H54 (cell line): ENCODE measurements around the gene SORCS2.

Experiments
- DNase-seq: peaks from one replicate; pipeline ENCODE4 v3.0.0; 2011; ENCODE audit warnings: low spot score, mixed read lengths; ENCODE audit not compliant: insufficient read length
- FAIRE-seq: peaks from 3 replicates; lab custom pipeline; 2011; peaks lifted over from hg19 to GRCh38; lab: Jason Lieb, UNC
- POLR2A ChIP-seq: IDR thresholded peaks from 2 replicates; pipeline ENCODE4 v1.6.1; 2011; ENCODE audit warnings: low read depth, mild to moderate bottlenecking, low read length

Gene SORCS2

DNA sequence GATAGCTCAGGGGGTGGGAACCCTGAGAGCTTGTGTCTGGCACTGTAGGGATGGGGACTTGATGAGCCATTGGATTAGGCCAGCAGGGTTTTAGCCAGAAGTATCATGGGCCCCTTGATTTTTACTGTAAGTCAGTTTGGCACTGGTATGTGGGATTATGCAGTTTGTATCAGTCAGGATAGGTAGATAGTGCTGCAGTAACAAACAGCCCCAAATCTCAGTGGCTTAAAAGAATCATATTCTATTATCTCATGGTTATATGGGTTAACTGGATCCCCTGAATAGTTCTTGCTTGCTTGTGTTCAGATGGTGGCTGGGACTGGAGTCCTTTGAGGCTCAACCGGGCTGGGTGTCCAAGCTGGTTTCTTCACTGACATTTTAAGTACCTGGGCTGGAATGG, 56.5 kb downstream of the SORCS2 start:
- DNase-seq, result no peak
- FAIRE-seq, result no peak
- no peak for TF ChIP-seq POLR2A

DNA sequence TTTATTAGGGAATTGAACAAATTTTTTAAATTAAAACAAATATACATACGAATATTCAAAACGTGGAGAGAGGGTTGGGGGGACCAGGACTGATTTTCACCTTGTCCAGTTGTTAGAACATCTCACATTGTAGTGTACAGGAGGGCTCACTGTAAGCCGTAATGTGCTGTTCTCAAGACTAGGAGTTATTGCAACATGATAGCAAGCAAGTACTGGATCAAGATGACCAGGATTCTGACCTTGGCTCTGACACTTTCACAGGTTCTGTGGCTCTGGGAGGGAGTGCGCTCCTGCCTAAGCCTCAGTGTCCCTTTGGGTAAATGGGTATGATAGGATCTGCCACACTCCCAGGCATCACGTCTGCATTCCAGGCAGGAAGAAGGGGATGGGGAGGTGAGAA, 59.0 kb downstream of the SORCS2 start:
- FAIRE-seq, result no peak
- no peak for TF ChIP-seq POLR2A
- no peak for DNase-seq

GRCh38 chr4:7252051-7252450, 59.7 kb downstream of the SORCS2 start:
- DNase-seq (no peak), FAIRE-seq (no peak)
- TF ChIP-seq POLR2A, result no peak

DNA sequence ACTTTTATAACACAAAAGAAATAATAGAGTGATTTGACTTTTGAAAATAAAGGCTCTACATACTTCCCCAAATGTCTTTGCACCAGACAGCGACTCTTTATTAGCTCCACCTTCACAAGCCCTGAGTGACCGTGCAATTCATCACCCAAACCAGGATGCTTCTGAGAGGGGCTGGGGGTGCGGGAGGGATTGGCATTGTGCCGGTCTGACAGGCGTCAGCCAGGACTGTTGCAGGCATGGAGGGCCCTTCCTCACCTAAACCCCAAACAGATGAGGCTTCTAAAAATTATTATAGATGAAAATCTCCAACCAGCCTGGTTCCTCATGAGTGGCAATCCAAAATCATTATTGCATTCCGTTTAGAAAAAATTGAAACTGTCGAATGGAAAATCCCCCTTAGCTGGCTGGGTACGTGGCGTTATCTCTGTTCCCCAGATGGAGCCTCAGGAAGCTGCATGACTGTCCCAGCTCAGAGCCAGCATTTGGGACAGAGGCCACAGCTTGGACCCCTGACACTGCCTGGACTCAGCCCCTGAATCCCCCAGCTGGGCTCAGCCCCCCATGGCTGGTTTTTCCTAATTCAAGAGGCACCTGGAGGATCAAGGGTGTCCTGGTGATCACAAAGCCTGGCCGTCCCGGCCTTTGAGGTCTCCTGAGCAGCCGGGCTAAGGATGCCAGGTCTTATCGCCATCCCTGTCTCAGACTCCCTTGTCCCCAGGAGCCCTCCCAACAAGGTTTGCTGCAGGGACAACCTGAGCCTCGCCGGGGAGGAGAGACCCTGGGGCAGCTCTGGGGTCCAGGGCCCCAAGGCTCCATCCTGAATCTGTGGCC, 60.4 kb downstream of the SORCS2 start:
- FAIRE-seq, result no peak

DNA sequence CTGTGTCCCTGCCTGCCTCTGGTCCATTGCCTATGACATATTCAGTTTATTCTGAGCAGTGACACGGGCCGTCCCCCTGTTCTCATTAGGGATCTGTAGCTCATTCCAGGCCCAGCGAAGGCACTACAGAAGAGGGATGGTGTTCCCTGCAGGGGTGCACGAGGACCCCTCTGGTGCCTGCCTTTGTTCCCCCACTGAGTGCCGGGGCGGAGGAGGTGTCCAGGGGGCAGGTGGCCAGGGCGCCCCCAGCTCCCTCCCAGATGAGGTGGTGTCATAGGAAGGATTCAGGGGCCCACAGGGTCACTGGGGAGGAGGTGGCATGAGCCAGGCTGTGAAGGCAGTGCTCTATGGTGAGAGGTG, 61.0 kb downstream of the SORCS2 start:
- FAIRE-seq, result no peak
- no peak for DNase-seq
- TF ChIP-seq POLR2A, result no peak

More for the DNA sequence above, 60.4 kb downstream of the SORCS2 start:
- TF ChIP-seq POLR2A, result no peak
- DNase-seq, result no peak

DNA sequence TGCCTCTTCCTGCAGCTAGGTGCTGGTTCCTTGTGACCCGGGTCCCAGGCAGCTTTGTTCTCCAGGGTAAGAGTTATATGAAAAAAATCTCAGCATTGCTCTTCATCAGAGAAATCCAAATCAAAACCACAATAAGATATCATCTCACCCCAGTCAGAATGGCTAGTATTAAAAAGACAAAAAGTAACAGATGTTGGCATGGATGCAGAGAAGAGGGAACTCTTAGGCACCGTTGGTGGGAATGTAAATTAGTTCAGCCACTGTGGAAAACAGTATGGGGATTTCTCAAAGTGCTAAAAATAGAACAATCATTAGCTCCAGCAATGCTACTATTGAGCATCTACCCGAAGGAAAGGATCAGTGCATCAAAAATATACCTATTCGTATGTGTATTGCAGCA, 61.5 kb downstream of the SORCS2 start:
- FAIRE-seq (no peak), DNase-seq (no peak)
- no peak for TF ChIP-seq POLR2A

- DNase-seq (no peak), FAIRE-seq (no peak)
- TF ChIP-seq POLR2A, result no peak
Observed at GRCh38 chr4:7254736-7255487, 62.6 kb downstream of the SORCS2 start.

DNA sequence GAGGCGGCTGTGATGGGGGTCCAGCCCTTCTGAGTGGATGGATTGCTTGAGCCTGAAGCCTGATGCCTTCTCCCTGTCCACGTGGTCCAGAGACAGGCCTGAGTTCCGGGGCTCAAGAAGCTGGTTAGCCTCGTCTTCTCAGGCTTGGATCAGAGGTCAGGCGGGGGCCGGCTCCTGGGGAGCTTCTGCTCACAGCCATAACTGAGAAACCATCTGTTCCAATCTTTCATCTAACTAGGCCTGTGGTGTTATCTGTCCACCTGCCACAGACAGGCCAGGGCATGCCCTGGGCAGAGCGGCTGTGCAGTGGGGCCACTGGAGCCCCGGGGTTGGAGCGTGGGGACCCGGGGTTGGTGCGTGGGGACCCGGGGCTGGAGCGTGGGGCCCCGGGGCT, 63.1 kb downstream of the SORCS2 start:
- no peak for TF ChIP-seq POLR2A
- no peak for DNase-seq

GRCh38 chr4:7255996-7256395, 63.7 kb downstream of the SORCS2 start:
- no peak for DNase-seq
- no peak for FAIRE-seq
- no peak for TF ChIP-seq POLR2A

More for the DNA sequence above, 63.1 kb downstream of the SORCS2 start:
- FAIRE-seq, result no peak

DNA sequence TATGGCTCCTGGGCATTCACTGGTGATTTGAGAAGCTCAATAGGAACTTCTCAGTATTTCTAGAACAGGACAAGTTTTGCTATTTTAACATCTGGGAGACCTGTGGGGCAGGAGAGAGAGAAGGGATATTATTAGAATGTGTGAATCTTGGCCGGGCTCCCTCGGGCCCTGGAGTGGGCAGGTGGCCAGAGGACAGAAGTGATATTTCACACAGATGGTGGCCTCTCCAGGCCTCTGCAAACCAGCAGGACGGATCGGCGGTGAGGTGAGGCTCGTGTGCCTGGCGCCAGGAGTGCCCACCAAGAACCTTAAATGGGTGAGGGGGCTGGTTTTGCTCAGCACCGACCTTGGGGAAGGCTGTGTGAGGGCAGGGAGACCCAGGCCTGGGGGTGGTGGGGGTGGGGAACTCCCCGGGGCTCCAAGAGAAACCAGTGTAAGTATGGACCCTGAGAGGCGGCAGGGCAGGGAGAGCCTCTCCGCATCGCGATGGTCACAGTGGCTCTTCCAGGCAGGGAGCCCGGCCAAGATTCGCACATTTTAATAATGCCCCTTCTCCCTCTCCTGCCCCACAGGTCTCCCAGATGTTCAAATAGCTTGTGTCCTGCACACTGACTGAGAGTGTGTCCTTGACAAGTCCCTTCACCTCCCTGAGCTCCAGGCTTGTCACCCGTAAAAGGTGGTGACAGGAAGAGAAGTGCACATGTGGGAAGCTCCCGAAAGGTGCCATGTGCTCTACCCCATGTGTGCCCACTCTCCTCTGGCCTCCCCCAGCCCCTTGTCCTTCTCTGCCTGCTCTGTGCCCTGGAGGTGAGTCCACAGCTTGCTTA, 64.9 kb downstream of the SORCS2 start:
- FAIRE-seq (no peak), DNase-seq (no peak)
- TF ChIP-seq POLR2A, result no peak

GRCh38 chr4:7259039-7259438, 66.7 kb downstream of the SORCS2 start:
- no peak for TF ChIP-seq POLR2A
- FAIRE-seq (no peak), DNase-seq (no peak)

DNA sequence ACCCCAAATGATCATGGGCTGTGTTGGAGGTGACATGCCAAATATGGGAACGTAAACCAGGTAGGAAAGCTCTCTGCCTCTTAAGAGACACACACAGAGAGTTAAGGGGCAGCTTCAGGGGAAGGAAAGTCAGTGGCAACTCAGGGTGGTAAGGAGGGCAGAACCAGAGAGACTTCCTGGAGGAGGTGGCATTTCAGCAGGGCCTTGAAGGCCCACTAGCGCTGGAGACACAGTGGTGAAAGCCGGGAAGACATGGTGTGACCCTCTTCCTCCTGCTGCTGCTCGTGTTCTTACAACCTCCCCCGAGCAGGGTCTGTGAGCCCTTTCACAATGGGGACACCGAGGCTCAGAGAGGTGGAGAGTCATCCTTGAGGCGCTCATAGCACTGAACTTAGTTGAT, 68.2 kb downstream of the SORCS2 start:
- FAIRE-seq (no peak), DNase-seq (no peak)
- TF ChIP-seq POLR2A, result no peak

GRCh38 chr4:7261087-7261486, 68.7 kb downstream of the SORCS2 start:
- DNase-seq, result no peak
- TF ChIP-seq POLR2A, result no peak
- FAIRE-seq, result no peak

- no peak for DNase-seq
- no peak for TF ChIP-seq POLR2A
Observed at GRCh38 chr4:7261536-7261935, 69.2 kb downstream of the SORCS2 start.

DNA sequence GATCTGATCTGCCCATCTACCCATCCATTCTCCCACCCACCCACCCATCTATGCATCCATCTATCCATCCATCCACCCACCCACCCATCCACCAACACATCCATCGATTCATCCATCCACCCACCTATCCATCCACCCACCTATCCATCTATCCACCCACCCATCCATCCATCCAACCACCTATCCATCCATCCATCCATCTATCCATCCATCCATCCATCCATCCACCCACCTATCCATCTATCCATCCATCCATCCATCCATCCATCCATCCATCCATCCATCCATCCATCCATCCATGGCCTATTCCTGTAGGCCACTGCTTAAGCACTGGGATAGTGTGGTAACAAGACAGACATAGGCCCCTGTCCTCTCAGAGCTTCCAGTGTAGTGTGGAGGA, 69.8 kb downstream of the SORCS2 start:
- DNase-seq (no peak), FAIRE-seq (no peak)
- no peak for TF ChIP-seq POLR2A

More at GRCh38 chr4:7261536-7261935, 69.2 kb downstream of the SORCS2 start:
- FAIRE-seq, result no peak
